Umbilical cord (tissue), 2 donors: ENCODE results near the gene CFAP141. TPM values are rescaled to one million over a fixed set of nuclear protein-coding genes. Genes with fewer than 3 reads are reported as not detected.
"Not testable (repeated sequence)": the region's sequence is repeated elsewhere in the genome, so short reads cannot be mapped to it uniquely, and the experiment has no call there.

Experiments
- DNase-seq: peaks from one replicate; pipeline ENCODE4 v3.0.0-alpha.2; 2015; ENCODE audit warnings: low spot score
- total RNA-seq: library from RNA; depleted of rRNA; stranded (reverse); fragments of >200 nt; gene quantifications from one replicate; pipeline ENCODE4 v1.2.3, GENCODE V29; 2014; ENCODE audit warnings: low replicate concordance; ENCODE audit not compliant: insufficient read depth

The CFAP141 gene
- total RNA-seq = not detected

GRCh38 chr1:154206196-154206595 is at the start of gene CFAP141:
CFAP141 (minus strand) TSS chr1:154206333; CDS start chr1:154206307, 26 bp downstream.
- no peak for DNase-seq

GRCh38 chr1:154253671-154254070 is 47.5 kb upstream of the CFAP141 start:
- no peak for DNase-seq

- DNase-seq = no peak
Measured at GRCh38 chr1:154241703-154242351, 35.7 kb upstream of the CFAP141 start.

GRCh38 chr1:154240294-154240833 is 34.2 kb upstream of the CFAP141 start:
- DNase-seq = no peak

- no peak for DNase-seq
Measured at GRCh38 chr1:154239491-154239890, 33.4 kb upstream of the CFAP141 start.

- DNase-seq = no peak
Measured at GRCh38 chr1:154237880-154238506, 31.9 kb upstream of the CFAP141 start.

- no peak for DNase-seq
Measured at GRCh38 chr1:154237435-154237834, 31.3 kb upstream of the CFAP141 start.

- no peak for DNase-seq
Measured at GRCh38 chr1:154236855-154237254, 30.7 kb upstream of the CFAP141 start.

GRCh38 chr1:154233127-154233526 is 27.0 kb upstream of the CFAP141 start:
- DNase-seq = not testable (repeated sequence)

- not testable (repeated sequence) for DNase-seq
Measured at GRCh38 chr1:154231112-154231511, 25.0 kb upstream of the CFAP141 start.

GRCh38 chr1:154225370-154225769 is 19.2 kb upstream of the CFAP141 start:
- no peak for DNase-seq

GRCh38 chr1:154223621-154224020 is 17.5 kb upstream of the CFAP141 start:
- no peak for DNase-seq

- no peak for DNase-seq
Measured at GRCh38 chr1:154222918-154223317, 16.8 kb upstream of the CFAP141 start.

GRCh38 chr1:154222518-154222917 is 16.4 kb upstream of the CFAP141 start:
- DNase-seq = no peak

- peak; percentile 56 for DNase-seq
Measured at GRCh38 chr1:154221278-154222001, 15.3 kb upstream of the CFAP141 start.

- DNase-seq = no peak
Measured at GRCh38 chr1:154220970-154221277, 14.8 kb upstream of the CFAP141 start.

- peak; percentile 100 for DNase-seq
Measured at GRCh38 chr1:154220071-154220969, 14.2 kb upstream of the CFAP141 start, which contains the start of gene UBAP2L. UBAP2L (plus strand) TSS chr1:154220955; CDS start chr1:154225124, 4,169 bp downstream.

- peak; percentile 3 for DNase-seq
Measured at GRCh38 chr1:154219541-154219940, 13.4 kb upstream of the CFAP141 start.

GRCh38 chr1:154218545-154218944 is 12.4 kb upstream of the CFAP141 start:
- no peak for DNase-seq

- no peak for DNase-seq
Measured at GRCh38 chr1:154213274-154213673, 7.1 kb upstream of the CFAP141 start.

GRCh38 chr1:154212083-154212482 is 6.0 kb upstream of the CFAP141 start:
- DNase-seq = no peak
